GM12872 (cell line): ENCODE results near the gene IFT25.

ENCODE experiments used
- CTCF ChIP-seq: IDR thresholded peaks from 3 replicates; pipeline ENCODE4 v1.5.1; 2011; ENCODE audit warnings: low read depth, mild to moderate bottlenecking, low read length, moderate library complexity; ENCODE audit not compliant: insufficient read depth

Gene IFT25

DNA sequence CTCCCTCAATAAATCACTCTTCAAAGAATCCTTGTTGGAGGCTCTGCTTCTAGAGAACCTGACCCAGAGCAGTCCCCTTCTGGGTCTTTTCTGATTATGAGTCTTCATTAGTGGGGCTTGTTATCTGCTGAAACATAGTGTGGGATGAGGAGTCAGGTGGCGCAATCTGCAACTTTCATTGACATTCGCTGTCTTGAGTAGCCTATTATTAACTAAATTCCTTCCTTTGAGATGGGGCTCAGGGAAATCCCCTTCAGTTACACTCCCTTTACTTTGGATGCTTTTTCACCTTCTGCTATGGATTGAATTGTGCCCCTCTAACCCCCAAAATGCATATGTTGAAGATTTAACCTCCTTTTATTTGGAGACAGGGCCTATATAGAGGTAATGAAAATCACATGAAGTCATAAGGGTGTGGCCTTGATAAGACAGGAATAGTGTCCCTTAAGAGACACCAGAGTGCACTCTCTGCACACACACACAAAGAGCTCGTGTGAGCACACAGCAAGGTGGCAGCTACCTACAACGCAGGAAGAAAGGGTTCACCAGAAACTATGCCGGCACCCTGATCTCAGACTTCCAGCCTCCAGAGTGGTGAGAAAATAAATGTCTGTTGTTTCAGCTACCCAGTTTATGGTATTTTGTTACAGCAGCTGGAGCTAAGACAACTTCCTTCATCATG is 32.0 kb downstream of the IFT25 start:
- TF ChIP-seq CTCF, result no peak

DNA sequence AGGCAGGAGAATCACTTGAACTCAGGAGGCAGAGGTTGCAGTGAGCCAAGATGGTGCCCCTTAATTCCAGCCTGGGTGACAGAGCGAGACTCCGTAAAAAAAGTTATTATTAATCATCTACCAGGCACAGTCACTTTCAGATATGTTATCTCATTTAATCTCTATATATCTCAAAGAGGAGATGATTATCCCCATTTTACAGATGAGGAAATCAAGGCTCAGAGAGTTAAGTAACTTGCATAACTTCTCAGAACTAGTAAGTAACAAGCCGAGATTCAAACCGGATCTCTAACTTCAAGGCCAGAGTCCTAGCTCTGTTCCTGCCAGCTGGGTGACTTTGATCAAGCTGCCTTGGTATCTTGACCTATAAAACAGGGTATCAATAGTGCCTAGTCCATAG is 34.1 kb downstream of the IFT25 start:
- TF ChIP-seq CTCF, result no peak

DNA sequence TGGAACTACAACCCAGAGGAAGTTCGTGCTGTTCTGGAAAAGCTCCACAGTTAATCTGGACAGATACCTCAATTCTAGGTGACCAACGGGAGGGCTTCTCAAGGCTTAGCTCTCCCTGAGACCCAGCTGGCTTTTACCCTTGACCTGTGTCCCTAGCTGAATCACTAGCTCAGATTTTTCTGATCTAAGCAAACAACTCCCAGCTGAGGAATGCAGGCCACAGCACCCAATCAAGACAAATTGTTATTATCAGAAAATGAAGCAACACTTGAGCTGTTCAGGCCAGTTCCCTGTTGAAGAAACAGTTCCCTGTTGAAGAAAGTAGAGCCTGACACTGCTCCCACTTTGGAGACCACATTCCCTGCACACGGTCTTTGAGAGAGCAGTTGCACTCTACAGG is 35.6 kb downstream of the IFT25 start:
- TF ChIP-seq CTCF, result no peak

- TF ChIP-seq CTCF, result no peak
Observed at GRCh38 chr1:53906121-53906520, 39.4 kb downstream of the IFT25 start.

DNA sequence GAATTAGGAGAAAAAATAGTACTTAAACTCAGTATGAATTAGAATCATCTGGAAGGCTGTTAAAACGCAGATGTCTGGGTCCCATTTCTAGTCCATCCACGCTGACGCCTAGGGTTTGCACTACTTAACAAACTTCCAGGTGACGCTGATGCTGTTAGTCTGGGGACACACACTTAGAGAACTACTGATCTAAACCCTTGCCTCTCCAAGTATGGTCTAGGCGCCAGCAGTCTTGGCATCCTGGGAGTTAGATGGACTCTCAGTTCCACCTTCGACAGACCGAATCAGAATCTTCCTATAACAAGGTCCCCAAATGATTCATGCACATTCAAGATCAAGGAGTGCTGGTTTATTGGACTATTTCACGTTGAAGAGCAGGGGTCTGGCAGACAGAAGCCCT is 40.0 kb downstream of the IFT25 start:
- TF ChIP-seq CTCF, result no peak

DNA sequence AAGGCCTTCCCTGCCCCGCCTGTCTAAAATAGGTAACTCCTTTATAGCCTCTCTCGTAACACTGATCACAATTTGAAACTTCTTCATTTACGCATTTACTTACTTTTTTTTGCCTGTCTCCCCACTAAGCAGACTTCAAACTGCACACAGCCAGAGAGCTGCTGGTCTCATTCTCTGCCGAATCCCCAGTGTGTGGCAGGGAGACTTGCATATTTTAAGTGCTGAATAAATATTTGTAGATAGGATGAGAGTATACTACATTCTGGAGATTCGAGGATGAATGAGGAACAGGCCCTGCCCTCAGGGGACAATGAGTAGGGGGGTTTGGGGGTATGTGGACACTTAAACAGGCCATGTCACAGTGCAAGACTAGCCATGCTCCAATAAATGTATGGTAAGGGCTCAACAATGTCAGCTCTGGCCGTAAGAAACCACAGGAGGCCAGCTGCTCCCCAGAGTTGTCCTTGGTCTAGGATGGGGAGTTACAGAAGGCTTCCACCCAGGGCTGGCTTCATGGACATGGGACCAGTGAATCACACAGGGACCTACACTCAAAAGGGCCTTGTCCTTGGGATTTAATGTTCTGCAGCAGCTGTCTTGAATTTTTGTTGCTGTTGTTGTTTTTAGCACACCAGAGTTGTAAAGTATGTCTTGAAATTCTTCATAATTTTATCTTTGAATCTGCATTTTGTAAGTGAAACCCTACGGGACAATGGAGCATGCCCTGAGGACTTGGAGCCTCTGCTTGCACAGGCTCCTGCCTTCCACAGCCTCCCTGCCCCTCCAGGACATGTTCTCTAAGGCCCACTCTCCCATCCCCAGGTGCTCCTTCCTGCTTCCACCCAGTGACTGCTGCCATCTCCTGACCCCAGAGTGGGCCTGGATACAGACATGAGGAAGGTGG is 43.0 kb downstream of the IFT25 start:
- TF ChIP-seq CTCF, result no peak

DNA sequence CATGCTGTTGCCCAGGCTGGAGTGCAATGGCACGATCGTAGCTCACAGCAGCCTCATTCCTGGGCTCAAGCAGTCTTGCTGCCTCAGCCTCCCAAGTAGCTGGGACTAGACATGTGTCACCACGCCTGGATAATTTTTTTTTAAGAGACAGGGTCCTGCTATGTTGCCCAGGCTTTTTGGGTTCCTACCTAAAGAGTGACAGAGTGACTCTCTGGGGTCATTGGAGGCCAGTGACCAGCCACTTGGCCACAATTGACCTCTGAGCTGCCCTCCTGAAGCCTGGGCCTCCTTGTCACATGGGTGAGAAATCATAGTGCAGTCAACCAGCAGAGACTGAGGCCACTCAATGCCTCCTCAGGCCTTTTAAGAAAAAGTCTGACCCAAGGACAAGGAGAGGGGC is 45.8 kb downstream of the IFT25 start:
- no peak for TF ChIP-seq CTCF
